Bronchial epithelial cell (primary cell): Measurements from ENCODE around the gene B3GAT2. TPM values are rescaled to one million over a fixed set of nuclear protein-coding genes. Genes with fewer than 3 reads are reported as not detected.

ENCODE experiments used
- DNase-seq: peaks from one replicate; pipeline ENCODE4 v3.0.0-alpha.2; 2010; ENCODE audit warnings: low read depth
- FAIRE-seq: peaks from 2 replicates; lab custom pipeline; 2011; peaks lifted over from hg19 to GRCh38; lab: Jason Lieb, UNC
- H3K27me3 ChIP-seq: 2 replicates; pipeline ENCODE4 v1.5.1; 2011; ENCODE audit warnings: low read length; ENCODE audit not compliant: control insufficient read depth, insufficient read depth
- H3K36me3 ChIP-seq: 2 replicates; pipeline ENCODE4 v1.5.1; 2011; ENCODE audit warnings: low read length; ENCODE audit not compliant: control insufficient read depth, insufficient read depth
- H3K4me3 ChIP-seq: 2 replicates; pipeline ENCODE4 v1.5.1; 2011; ENCODE audit warnings: mild to moderate bottlenecking, low read depth, low read length, control low read depth
- total RNA-seq: library from RNA; depleted of rRNA; stranded (reverse); fragments of >200 nt; gene quantifications from 2 replicates; pipeline ENCODE4 v1.2.1, GENCODE V29; 2014
- TF ChIP-seq, protein P1 (sequence below): IDR thresholded peaks from 2 replicates; pipeline ENCODE4 v1.5.1; 2011; ENCODE audit warnings: mild to moderate bottlenecking, moderate library complexity, low read length, control low read depth, inconsistent platforms; ENCODE audit not compliant: insufficient read depth, severe bottlenecking

B3GAT2 gene
- total RNA-seq, 1 donor from 2014 or later: under 0.01 TPM

DNA sequence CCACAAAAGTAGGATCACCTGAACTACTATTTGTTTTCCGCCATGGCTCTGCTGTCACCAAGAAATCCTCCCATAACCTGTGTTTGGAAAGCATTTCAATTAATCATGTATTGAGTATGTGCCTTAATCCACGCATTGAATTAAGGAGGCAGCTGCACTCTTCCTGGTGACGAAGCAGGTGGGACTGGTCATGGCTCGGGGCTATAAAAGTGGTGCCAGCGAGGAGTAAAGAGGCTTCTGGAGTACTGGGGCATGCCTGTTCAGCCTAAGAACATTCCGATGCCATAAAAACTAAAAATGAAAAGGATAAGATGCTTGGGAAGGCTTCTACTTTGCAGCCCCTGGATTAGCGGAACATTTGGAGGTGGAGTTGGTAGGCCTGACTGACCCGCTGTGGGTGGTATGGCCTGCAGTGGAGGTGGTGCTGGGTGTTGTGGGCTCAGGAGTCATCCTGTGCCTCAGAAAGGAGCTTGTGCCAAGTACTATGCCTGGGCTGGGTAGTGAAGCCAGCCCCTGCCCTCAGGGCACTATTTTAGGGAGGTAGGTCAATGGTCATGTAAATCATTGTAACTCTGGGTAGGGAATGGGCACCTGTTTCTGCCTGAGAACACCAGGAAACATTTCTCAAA is 110.5 kb downstream of the B3GAT2 start:
- DNase-seq: no peak
- TF ChIP-seq, protein P1, sequence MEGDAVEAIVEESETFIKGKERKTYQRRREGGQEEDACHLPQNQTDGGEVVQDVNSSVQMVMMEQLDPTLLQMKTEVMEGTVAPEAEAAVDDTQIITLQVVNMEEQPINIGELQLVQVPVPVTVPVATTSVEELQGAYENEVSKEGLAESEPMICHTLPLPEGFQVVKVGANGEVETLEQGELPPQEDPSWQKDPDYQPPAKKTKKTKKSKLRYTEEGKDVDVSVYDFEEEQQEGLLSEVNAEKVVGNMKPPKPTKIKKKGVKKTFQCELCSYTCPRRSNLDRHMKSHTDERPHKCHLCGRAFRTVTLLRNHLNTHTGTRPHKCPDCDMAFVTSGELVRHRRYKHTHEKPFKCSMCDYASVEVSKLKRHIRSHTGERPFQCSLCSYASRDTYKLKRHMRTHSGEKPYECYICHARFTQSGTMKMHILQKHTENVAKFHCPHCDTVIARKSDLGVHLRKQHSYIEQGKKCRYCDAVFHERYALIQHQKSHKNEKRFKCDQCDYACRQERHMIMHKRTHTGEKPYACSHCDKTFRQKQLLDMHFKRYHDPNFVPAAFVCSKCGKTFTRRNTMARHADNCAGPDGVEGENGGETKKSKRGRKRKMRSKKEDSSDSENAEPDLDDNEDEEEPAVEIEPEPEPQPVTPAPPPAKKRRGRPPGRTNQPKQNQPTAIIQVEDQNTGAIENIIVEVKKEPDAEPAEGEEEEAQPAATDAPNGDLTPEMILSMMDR: no peak
- no peak for FAIRE-seq
- Histone ChIP-seq H3K27me3 (no peaks in the 10 kb centered on the region), H3K4me3 (no peak overlapping the region), H3K36me3 (no peaks in the 10 kb centered on the region)

DNA sequence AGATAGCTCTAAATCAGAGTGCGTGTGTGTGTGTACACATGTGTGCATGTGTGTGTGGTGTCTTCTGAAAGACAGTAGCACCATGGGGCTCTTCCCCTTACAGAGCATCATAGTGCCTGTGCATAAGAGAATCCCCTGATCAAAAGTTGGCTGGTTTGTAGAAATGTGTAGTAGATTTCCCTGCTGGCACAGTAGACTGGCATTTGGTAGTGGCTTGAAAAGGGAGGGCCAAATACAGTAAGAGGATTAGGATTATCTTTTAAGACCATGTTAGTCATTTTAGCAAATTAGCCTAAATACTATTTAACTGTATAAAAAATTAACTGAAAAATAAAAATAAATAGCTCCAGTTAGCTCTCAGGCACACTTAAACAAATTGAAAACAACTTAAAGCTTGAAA is 112.6 kb downstream of the B3GAT2 start:
- TF ChIP-seq, protein P1: no peak
- no peak for FAIRE-seq
- no peaks in the 10 kb centered on the region for H3K36me3 ChIP-seq
- H3K27me3 ChIP-seq: no peaks in the 10 kb centered on the region
- H3K4me3 ChIP-seq: no peak overlapping the region
- DNase-seq: no peak

GRCh38 chr6:70843328-70843918 is 113.4 kb downstream of the B3GAT2 start:
- Histone ChIP-seq H3K4me3 (no peak overlapping the region), H3K36me3 (no peaks in the 10 kb centered on the region), H3K27me3 (no peaks in the 10 kb centered on the region)
- TF ChIP-seq, protein P1: no peak
- FAIRE-seq (no peak), DNase-seq (no peak)

DNA sequence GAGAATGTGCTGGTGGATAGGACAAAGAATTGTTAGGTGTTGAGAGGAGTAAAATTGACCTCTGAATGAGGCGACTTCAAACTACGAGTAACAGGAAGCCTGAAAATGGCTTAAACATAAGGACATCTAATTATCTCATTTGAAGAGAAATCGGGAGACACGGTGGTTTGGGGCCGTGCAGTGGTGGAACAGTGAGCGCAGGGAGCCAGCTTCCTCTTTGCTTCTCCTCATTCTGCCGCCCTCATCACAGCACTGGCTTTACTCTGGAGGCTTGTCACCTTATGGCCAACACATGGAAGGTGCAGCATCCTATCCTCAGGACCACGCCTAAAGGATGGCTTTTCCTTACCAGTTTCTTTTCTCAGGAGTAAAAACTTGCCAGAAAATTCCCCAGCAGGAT is 114.3 kb downstream of the B3GAT2 start:
- no peak for FAIRE-seq
- Histone ChIP-seq H3K27me3 (no peaks in the 10 kb centered on the region), H3K36me3 (no peaks in the 10 kb centered on the region), H3K4me3 (no peak overlapping the region)
- DNase-seq: no peak
- TF ChIP-seq, protein P1: no peak

- H3K4me3 ChIP-seq: no peak overlapping the region
- H3K36me3 ChIP-seq: no peaks in the 10 kb centered on the region
- FAIRE-seq: no peak
- TF ChIP-seq, protein P1: no peak
- no peaks in the 10 kb centered on the region for H3K27me3 ChIP-seq
- DNase-seq: no peak
These were observed 115.7 kb downstream of the B3GAT2 start for GRCh38 chr6:70841112-70841511.
